GM18526 (cell line): ENCODE data around the gene EXTL2.

Source experiments
- POLR2A ChIP-seq: IDR thresholded peaks from 3 replicates; pipeline ENCODE4 v1.6.1; 2011; ENCODE audit not compliant: insufficient read length; ENCODE audit errors: extremely low read depth

Gene EXTL2

GRCh38 chr1:100832694-100833428 lies 61.8 kb downstream of the EXTL2 start:
- no peak for TF ChIP-seq POLR2A
